GF-D8 (cell line): ENCODE data around the gene ARHGAP15.

Experiments
- DNase-seq: peaks from one replicate; lab custom pipeline; 2025; lab: John Stamatoyannopoulos, UW

The ARHGAP15 gene

DNA sequence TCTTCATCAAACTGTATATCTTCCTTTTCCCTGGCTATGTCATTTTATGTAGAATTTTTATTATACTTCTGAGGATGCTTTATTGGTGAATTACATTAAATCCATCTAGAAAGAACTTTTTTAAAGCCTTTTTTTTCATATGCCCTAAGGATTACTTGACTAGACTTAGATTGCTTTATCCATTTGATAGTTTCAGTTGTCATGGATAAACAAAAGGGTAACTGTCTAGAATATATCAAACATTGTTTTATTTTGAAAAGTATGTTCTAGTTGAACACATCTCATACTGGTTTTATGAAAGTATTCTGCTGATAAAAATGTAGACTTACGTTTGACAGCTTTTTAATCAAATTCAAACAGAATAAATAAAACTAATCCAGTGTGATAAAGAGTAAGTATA lies 639.8 kb downstream of the ARHGAP15 start:
- DNase-seq, result no peak

GRCh38 chr2:143771939-143772338 lies 642.7 kb downstream of the ARHGAP15 start:
- DNase-seq, result no peak

DNA sequence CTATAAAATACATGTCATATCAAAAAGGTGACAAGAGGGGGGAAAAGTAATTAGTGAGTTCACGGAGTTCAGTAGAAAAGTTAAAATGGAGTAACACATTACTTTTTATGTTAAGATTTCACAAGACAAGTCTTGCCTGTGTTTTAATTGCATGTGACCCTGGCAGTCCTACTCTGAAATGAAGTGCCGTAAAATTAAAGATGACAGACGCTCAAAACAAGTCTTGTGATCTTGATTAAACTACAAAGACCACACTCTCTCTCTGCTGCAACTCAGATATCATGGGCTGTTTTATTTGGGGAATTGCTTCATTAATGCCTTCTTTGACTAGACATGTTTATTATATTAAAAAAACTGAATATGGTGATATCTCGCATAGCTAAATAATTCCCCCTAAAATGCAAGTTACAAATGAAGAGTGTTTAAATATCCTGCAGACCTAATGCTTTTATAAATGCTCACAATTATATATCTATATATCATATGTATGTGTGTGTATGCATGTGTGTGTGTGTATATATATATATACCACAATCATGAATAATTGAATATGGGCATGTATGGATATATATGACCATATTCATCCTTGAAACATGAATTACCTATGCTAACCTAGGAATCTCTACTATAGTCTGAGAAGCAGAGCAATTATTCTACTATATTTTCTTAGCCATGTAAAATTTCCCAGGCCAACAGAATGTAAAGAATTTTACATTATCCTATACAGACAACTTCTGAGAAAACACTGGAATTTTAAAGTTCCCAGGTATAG lies 647.5 kb downstream of the ARHGAP15 start:
- DNase-seq, result no peak

GRCh38 chr2:143779021-143779420 lies 649.8 kb downstream of the ARHGAP15 start:
- DNase-seq, result no peak

DNA sequence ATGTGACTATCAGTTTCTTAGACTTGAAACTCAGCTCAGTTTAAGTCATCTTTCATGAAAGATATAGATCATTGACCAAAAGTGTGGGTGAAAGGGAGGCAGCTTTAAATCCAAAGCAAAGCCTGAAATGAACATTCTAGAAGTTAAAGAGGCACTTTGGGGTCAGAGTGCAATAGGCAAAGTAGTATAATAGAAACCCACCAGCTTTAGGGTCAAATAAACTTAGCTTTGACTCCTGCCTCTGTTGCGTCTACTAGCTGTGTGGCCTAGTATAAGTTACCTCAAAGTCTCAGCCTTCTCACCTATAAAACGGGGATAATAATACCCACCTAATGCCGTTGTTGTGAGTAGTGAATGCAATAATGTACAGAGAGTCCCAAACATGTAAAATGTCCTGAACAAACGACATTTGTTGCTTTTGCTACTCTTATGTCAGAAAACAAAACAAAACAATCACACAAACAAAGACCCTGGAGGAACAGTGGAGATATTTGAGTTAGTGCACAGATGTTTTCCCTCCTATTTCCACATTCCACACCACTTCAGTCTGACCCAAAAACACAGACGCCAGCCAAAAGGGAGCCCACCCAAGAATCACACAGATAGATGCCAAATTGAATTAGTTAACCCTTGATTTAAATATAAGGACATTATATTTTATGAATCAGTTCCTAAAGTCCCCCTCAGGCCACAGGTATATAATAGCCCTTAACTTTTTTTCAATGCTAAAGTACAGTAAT lies 657.0 kb downstream of the ARHGAP15 start:
- no peak for DNase-seq

- no peak for DNase-seq
Measured at GRCh38 chr2:143787674-143788073, 658.5 kb downstream of the ARHGAP15 start.

GRCh38 chr2:143792602-143793001 lies 663.4 kb downstream of the ARHGAP15 start:
- DNase-seq, result no peak

- no peak for DNase-seq
Measured at GRCh38 chr2:143793381-143793780, 664.2 kb downstream of the ARHGAP15 start.

GRCh38 chr2:143796051-143796450 lies 666.8 kb downstream of the ARHGAP15 start:
- no peak for DNase-seq

DNA sequence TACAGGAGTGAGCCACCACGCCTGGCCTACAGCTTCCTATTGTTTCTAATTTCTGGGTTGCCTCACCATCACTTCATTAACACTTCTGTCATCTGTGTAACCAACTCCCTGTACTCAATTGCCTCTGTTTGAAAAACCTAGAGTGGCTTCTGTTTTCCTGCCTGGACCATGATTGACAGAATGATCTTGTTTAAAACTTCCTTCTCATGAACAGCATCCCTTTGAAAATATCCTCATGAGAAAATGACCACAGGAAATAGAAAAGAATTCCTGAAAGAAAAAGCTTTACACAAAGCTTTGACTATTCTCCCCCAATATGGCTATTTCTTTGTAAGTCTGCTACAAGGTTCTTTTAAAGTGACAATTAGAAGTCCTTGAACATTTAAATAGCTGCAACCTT lies 672.3 kb downstream of the ARHGAP15 start:
- DNase-seq, result no peak

DNA sequence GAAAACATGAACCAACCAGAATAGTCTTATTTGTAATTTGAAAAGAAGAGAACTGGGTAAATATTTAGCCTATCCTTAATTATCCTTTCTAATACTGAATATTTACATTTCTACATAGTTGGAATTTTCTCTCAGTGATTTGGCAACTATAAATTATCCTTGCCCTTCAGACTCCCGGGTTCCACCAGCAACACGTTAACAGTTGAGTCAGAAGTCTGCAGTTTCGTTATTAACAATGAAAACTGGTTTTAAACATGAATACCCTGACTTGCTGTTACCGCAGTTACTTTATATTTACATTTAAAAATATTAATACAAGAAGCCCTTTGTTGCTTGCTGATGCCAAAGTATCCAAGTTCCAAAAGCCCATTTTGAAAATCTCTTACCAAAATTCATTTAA lies 673.0 kb downstream of the ARHGAP15 start:
- DNase-seq, result no peak

DNA sequence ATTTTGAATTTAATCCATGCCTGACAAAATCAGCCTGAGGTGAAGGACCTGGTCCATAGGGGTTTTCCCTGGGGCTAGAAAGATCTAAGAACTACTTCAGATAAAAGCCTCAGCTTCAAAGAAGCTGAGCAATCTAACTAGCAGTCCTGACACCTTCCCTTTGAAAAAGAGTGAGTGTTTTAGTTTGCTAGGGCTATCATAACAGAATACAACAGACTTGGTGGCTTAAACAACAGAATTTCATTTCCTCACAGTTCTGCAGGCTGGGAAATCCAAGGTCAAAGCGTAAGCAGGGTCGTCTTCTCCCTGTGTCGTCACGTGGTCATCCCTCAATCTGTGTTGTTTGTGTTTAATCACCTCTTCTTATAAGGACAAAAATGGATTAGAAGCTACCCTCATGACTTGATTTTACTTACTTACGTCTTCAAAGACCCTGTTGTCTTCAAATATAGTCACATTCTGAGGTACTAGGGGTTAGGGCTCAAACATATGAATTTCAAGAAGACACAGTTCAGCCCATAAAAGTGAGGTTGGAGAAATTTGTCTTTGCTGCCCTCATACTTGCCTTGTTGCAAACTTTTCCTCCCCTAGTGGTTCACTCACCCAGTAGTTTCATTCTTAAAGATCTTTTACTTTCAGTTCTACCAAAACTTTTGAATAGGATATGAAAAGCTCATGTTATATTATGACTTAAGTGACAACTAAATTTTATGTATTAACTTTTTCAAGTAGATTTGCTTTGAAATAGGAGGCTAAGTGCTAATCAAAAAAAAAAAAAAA lies 673.8 kb downstream of the ARHGAP15 start:
- no peak for DNase-seq

DNA sequence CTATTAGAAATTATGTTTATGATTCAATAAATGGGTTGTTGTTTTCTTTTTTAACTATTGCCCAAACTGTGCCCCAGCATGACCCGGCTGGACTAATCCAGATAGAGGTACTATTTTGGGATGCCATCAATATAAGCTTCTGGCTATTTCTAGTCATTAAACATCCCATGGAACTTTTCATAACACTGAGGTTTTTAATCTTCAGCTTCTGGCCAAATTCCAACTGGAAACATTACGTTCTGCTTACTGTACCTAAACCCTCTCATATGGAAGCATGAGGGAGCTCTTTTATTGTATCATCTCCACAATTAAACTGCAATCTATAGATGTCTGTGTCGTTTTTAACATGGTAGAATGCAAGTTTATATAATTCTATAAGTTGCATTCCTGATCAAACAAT lies 674.7 kb downstream of the ARHGAP15 start:
- no peak for DNase-seq

DNA sequence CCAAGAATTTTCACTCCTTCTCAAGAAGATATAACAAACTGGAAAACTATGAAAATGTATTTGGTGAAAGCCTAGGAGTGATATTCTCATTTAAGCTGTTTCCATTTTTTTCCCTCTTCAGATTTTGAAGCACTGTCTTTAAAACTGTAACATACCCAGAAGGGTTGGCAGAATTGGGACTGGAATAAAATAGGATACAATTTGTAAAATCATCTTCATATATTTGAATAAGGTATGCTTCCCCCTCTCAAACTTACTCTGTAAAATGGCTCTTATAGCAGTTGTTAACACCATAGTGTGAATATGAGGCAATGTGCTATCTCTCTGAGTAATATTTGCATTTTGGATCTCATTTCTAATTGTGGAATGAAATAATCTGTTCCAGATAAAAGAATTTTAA lies 676.4 kb downstream of the ARHGAP15 start:
- no peak for DNase-seq

- DNase-seq, result no peak
Measured at GRCh38 chr2:143807192-143807591, 678.0 kb downstream of the ARHGAP15 start.

DNA sequence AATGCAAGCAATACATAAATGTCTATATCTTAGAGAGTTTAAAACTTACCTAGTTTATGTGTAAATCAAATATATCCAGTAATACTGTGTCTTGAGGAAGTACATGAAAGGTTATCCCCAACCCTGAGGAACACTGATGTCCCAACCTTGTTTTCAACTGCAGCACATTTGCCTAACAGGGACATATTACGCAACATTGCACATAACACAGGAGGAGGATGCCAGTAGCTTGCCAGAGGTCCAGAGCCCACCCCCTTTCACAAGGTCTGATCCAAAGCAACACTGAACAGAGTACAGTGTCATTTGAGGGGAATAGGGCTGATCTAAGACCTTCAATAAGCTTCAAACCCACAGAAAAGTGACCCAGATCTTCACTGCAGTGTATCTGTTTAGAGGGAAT lies 678.5 kb downstream of the ARHGAP15 start:
- DNase-seq, result no peak

GRCh38 chr2:143808166-143808565 lies 678.9 kb downstream of the ARHGAP15 start:
- no peak for DNase-seq

DNA sequence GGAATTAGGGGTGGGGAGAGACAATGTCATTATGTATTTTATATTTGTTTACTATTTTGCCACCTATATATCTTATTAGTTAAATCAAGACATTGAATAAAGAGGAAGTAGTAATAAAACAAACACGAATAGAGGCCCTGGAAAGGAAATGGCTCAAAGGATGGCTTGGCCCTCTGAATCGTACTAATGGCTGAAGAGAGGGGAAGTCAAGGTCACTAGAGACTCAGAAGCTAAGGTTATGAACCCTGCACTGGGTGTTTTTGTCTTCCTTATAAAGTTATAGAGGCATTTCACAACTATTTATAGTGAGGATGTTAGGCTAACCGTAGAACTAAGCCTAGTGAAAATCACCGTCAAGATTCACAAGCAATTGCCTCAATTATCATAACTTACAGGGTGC lies 685.9 kb downstream of the ARHGAP15 start:
- DNase-seq, result no peak

- DNase-seq, result no peak
Measured at GRCh38 chr2:143816916-143817315, 687.7 kb downstream of the ARHGAP15 start.
